Measurements from ENCODE around the gene PDPK1. TPM values are rescaled to one million over a fixed set of nuclear protein-coding genes. Genes with fewer than 3 reads are reported as not detected.

Gene PDPK1
- total and polyA plus RNA-seq, 2 donors (not counting 1 experiment from before 2014, with no cell fraction given): 25.9 to 30.7 TPM

GRCh38 chr16:2500918-2501750 lies 36.7 kb upstream of the PDPK1 start:
- H3K4me2 ChIP-seq (ENCODE audit: extremely low read depth, insufficient read depth, low read length): no peak overlapping the region
- TF ChIP-seq EZH2 (IDR thresholded peaks at IDR 0.05; ENCODE audit: low read length, missing control alignments) (no peak), CTCF (conservative IDR thresholded peaks at IDR 0.05 in 1 of 2, IDR thresholded peaks at IDR 0.05 in 1 of 2; ENCODE audit: low read depth in 1 of 2, low read length in 2 of 2) (peak; percentile 91 to 94)
- peaks cover 10% of the 10 kb centered on the region for H3K36me3 ChIP-seq (ENCODE audit: control insufficient read depth, insufficient read depth, low read length)
- H3K4me1 ChIP-seq (ENCODE audit: control insufficient read depth, extremely low read depth, insufficient read depth, low read length): peaks cover 6% of the 10 kb centered on the region
- H4K20me1 ChIP-seq (ENCODE audit: control insufficient read depth, extremely low read depth, insufficient read depth, low read length): no peaks in the 10 kb centered on the region
- peak overlapping the region in 1 of 4 experiments; percentile 25 for H3K4me3 ChIP-seq (replicated peaks in 1 of 4; ENCODE audit: control extremely low read depth in 1 of 4, insufficient read depth in 1 of 4, low read depth in 3 of 4, low read length in 4 of 4)
- DNase-seq (ENCODE audit: low read depth in 2 of 2): peak; percentile 58 to 83
- H3K27ac ChIP-seq (ENCODE audit: insufficient read depth, low read length): no peak overlapping the region
- no peak overlapping the region for H2AFZ ChIP-seq (ENCODE audit: low read length)
- no peaks in the 10 kb centered on the region for H3K79me2 ChIP-seq (ENCODE audit: control insufficient read depth, insufficient read depth, low read length)
- H3K9me3 ChIP-seq (ENCODE audit: control insufficient read depth, insufficient read depth, low read depth, low read length): no peaks in the 10 kb centered on the region
- no peak overlapping the region for H3K9ac ChIP-seq (ENCODE audit: insufficient read depth, low read length)
- H3K27me3 ChIP-seq (ENCODE audit: control insufficient read depth, insufficient read depth, low read length): no peaks in the 10 kb centered on the region

DNA sequence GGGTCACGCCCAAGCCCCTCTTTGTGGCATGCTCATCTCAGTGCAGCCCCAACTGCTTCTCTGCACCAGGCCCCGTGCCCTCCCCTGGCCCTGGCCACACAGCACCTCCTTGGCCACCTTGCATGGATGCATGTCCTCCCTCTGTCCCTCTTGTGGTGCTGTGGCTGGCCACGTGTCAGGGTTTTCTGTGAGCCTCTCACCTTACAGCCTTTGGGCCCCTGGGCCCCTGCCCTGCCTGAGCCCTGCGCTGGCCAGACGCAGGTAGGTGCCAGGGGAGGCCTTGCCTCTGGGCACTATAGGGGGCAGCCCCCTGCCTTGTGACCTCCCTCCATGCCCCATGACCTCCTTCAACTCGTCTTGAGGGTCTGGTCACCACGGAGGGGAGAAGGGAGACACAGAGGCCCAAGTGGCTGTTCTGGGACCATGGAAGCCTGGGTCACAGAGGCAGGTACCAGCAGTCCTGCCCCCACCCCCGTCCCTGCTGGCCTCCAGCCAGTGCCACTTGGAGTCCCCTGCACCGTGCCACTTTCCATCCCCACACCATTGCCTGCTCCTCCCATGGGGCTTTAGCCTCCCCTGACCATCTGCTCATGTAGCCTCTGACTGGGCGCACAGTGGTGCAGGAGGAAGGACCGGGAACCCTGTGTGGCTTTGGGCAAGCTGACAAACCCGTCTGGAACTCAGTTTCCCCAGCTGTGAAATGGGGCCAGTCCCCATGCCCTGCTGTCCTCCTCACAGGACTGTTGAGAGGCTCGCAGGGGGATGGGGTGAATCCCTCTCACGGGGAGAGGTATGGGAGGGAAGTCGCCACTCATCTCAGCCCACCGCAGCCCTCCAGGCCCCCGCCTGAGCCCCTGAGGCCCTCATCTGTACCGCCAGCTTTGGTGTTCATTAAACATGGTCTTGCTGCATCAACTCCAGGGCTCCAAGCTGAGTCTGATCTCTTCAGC lies 35.6 kb upstream of the PDPK1 start:
- no peak overlapping the region for H2AFZ ChIP-seq (ENCODE audit: low read length)
- no peak overlapping the region for H3K4me2 ChIP-seq (ENCODE audit: extremely low read depth, insufficient read depth, low read length)
- no peak overlapping the region for H3K4me3 ChIP-seq (replicated peaks in 1 of 4; ENCODE audit: control extremely low read depth in 1 of 4, insufficient read depth in 1 of 4, low read depth in 3 of 4, low read length in 4 of 4)
- no peaks in the 10 kb centered on the region for H4K20me1 ChIP-seq (ENCODE audit: control insufficient read depth, extremely low read depth, insufficient read depth, low read length)
- H3K36me3 ChIP-seq (ENCODE audit: control insufficient read depth, insufficient read depth, low read length): peaks cover 4% of the 10 kb centered on the region
- no peak overlapping the region for H3K9ac ChIP-seq (ENCODE audit: insufficient read depth, low read length)
- H3K27me3 ChIP-seq (ENCODE audit: control insufficient read depth, insufficient read depth, low read length): no peaks in the 10 kb centered on the region
- DNase-seq (ENCODE audit: low read depth in 2 of 2): no peak
- TF ChIP-seq EZH2 (IDR thresholded peaks at IDR 0.05; ENCODE audit: low read length, missing control alignments) (no peak), CTCF (conservative IDR thresholded peaks at IDR 0.05 in 1 of 2, IDR thresholded peaks at IDR 0.05 in 1 of 2; ENCODE audit: low read depth in 1 of 2, low read length in 2 of 2) (no peak)
- peaks cover 3% of the 10 kb centered on the region for H3K4me1 ChIP-seq (ENCODE audit: control insufficient read depth, extremely low read depth, insufficient read depth, low read length)
- no peaks in the 10 kb centered on the region for H3K79me2 ChIP-seq (ENCODE audit: control insufficient read depth, insufficient read depth, low read length)
- H3K27ac ChIP-seq (ENCODE audit: insufficient read depth, low read length): no peak overlapping the region
- H3K9me3 ChIP-seq (ENCODE audit: control insufficient read depth, insufficient read depth, low read depth, low read length): no peaks in the 10 kb centered on the region

GRCh38 chr16:2505695-2506094 lies 32.1 kb upstream of the PDPK1 start:
- no peak overlapping the region for H3K27ac ChIP-seq (ENCODE audit: insufficient read depth, low read length)
- H3K9ac ChIP-seq (ENCODE audit: insufficient read depth, low read length): no peak overlapping the region
- no peak overlapping the region for H3K4me3 ChIP-seq (replicated peaks in 1 of 4; ENCODE audit: control extremely low read depth in 1 of 4, insufficient read depth in 1 of 4, low read depth in 3 of 4, low read length in 4 of 4)
- H3K9me3 ChIP-seq (ENCODE audit: control insufficient read depth, insufficient read depth, low read depth, low read length): no peaks in the 10 kb centered on the region
- H3K36me3 ChIP-seq (ENCODE audit: control insufficient read depth, insufficient read depth, low read length): no peaks in the 10 kb centered on the region
- no peaks in the 10 kb centered on the region for H3K4me1 ChIP-seq (ENCODE audit: control insufficient read depth, extremely low read depth, insufficient read depth, low read length)
- H3K4me2 ChIP-seq (ENCODE audit: extremely low read depth, insufficient read depth, low read length): no peak overlapping the region
- no peaks in the 10 kb centered on the region for H4K20me1 ChIP-seq (ENCODE audit: control insufficient read depth, extremely low read depth, insufficient read depth, low read length)
- no peak for DNase-seq (ENCODE audit: low read depth in 2 of 2)
- no peaks in the 10 kb centered on the region for H3K79me2 ChIP-seq (ENCODE audit: control insufficient read depth, insufficient read depth, low read length)
- H3K27me3 ChIP-seq (ENCODE audit: control insufficient read depth, insufficient read depth, low read length): no peaks in the 10 kb centered on the region
- no peak overlapping the region for H2AFZ ChIP-seq (ENCODE audit: low read length)
- TF ChIP-seq CTCF (conservative IDR thresholded peaks at IDR 0.05 in 1 of 2, IDR thresholded peaks at IDR 0.05 in 1 of 2; ENCODE audit: low read depth in 1 of 2, low read length in 2 of 2): no peak
- TF ChIP-seq EZH2 (IDR thresholded peaks at IDR 0.05; ENCODE audit: low read length, missing control alignments): no peak
